ENCODE data around the gene RBM15B. TPM values are rescaled to one million over a fixed set of nuclear protein-coding genes. Genes with fewer than 3 reads are reported as not detected.

RBM15B gene
- total and polyA plus RNA-seq, 9 of the 15 experiments (the other 6 are each of a cell fraction or from before 2014, with no cell fraction given): 1.8 to 21.0 (median 10.5) TPM

GRCh38 chr3:51384726-51385473 is 6.2 kb upstream of the RBM15B start, which contains the start of gene MANF (continued):
- TF ChIP-seq USF2 (CRISPR knock-in tag; IDR thresholded peaks at IDR 0.05) (no peak), CREB3L1 (IDR thresholded peaks at IDR 0.05; ENCODE audit: borderline replicate concordance, low read depth) (no peak), MLX (CRISPR knock-in tag; conservative IDR thresholded peaks at IDR 0.05) (no peak), CTCF (IDR thresholded peaks at IDR 0.05 in 2 of 3, conservative IDR thresholded peaks at IDR 0.05 in 1 of 3; ENCODE audit: insufficient read depth in 2 of 3, low read depth in 1 of 3, low read length in 3 of 3) (no peak), HDAC1 (IDR thresholded peaks at IDR 0.05) (peak in 1 of 2 experiments; percentile 10; a peak in 1 of 4 replicates), KLF13 (tag; IDR thresholded peaks at IDR 0.05; ENCODE audit: borderline replicate concordance, low read depth) (no peak), SIN3B (IDR thresholded peaks at IDR 0.05; ENCODE audit: low read depth) (peak; percentile 67; the same call in 1 of the 2 replicates), CHD7 (IDR thresholded peaks at IDR 0.05; ENCODE audit: low read depth, low read length) (no peak), SMARCA5 (IDR thresholded peaks at IDR 0.05) (no peak)

Measured in K562 (cell line).